ENCODE measurements around the gene ZCCHC7.
"Not testable (repeated sequence)": the region's sequence is repeated elsewhere in the genome, so short reads cannot be mapped to it uniquely, and the experiment has no call there.

The ZCCHC7 gene

DNA sequence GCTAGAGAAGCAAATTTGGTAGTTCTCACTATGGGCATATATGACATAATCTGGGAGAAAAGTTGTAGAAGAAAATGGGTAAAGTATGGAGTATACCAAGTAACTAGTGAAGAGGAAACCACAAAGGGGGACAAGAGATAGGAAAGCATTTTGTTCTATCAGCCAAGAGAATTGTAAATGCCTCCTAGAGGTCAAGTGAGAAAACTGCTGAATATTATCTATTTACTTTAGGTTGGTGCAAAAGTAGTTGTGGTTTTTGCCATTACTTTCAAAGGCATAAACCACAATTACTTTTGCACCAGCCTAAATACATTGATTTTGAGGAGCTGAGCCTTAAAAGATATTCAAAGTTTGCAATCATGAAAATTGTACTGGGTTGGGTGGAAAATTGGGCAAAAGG lies 175.4 kb downstream of the ZCCHC7 start:
- no peak for DNase-seq (ENCODE audit: low read depth)

DNA sequence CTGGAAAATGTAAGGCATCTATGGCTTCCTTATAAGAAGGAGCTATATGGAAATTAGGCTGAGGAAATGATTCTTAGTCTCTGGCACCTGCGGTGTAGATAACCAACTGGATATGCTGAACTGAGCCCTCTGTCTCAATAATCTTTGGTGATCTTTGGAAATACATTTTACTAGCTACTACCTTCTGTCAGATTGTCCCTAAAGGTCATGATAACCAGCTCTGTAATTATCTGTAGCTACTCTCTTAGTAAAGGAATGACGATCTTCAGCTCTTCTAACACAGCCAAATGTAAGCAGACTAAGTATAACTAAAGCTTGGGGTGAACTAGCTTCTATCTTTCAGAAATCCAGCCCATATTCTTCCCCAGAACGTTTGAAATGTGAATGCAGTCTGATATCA lies 177.2 kb downstream of the ZCCHC7 start:
- DNase-seq (ENCODE audit: low read depth) = no peak

DNA sequence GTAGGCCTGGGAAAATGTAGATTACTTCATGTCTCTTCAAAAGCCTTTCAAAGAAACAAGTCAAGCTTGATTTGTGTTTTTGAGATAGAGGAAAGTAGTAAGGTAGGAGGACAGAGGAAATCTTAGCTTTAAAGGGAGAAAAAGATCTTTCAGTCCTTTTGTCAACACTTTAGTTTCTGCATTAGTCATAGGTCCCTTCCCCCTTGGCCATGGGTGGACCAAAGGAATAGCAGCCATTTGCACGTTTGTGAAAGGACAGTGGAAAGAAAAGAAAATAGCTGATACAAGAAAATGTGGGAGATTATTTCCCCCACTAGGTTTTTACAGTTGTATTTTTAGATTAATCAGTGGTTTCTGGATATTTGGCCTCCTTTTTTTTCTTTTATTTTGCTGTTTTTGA lies 180.2 kb downstream of the ZCCHC7 start:
- DNase-seq (ENCODE audit: low read depth) = no peak

DNA sequence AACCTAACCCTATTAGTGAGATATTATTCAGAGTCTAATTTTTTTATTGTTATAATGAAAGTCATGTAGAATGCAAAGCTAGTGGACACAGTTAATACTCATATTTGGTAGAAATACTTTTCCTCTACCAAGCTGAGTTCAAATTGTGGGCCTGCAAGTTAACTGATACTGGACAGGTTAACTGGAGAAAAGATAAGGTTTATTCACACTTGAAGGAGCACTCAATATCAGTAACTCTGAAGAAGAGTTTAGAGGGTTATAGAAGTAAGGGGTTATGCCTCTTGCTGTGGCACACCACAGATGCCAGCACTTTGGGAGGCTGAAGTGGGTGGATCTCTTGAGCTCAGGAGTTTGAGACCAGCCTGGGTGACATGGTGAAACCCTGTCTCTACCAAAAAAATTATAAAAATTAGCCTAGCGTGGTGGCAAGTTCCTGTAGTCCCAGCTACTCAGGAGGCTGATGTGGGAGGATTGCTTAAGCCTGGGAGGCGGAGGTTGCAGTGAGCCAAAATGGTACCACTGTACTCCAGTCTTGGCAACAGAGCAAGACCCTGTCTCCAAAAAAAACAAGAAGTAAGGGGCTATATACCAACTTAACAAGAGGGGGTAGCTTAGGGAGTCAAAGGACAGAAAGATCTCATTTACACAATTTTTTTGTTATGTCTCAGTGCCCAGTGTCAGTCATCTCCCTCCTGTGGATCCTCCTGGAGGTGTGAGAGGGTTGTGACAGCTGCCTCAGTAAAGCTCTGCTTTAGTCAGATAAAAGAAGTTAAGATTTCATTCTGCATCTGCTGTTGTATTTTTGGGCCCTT lies 180.9 kb downstream of the ZCCHC7 start:
- no peak for DNase-seq (ENCODE audit: low read depth)

DNA sequence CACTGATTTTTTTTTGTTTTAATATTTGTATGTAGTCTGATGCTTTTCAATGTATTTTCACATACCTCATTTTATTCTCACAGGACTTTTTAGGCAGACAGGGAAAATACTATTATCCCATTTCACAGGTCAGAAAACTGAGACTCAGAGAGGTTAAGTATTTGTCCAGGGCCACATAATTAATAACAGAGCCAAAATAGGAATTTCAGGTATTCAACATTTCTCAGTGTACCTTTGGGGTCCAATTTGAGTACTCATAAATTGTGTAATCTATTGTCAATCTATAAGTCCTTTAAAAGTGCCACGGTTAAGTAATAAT lies 181.4 kb downstream of the ZCCHC7 start:
- DNase-seq (ENCODE audit: low read depth) = no peak

DNA sequence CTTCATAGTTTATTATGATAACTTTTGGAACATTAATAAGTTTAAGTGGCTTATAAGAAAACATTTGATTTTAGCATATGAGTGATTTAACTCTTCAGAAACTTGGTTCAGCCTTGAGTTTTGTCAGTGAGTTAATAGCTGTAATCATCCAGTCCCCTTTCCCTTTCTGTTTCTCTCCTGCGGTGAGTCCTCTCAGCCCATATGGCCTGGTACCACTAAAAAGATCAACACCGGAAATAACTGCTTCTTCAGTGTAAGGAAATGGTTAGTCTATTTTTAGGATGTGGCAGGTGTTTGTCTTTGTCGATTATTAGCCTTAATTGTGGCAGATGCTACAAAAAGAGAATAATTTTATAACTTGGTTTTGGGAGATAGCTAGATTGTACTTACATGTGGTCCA lies 181.9 kb downstream of the ZCCHC7 start:
- no peak for DNase-seq (ENCODE audit: low read depth)

DNA sequence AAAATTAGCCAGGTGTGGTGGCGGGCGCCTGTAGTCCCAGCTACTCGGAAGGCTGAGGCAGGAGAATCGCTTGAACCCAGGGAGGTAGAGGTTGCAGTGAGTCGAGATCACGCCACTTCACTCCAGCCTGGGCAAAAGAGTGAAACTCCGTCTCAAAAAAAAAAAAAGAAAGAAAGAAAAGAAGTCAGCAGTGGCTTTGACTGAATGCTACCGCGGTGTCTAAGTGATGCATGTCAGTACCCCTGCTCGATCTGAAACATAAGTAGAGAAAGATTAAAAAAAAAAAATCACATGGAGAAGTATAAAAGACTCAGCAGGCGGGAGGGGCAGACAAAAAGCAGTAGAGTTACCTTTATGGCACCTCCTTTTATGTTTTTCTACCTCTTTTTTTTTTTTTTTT lies 182.9 kb downstream of the ZCCHC7 start:
- not testable (repeated sequence) for DNase-seq (ENCODE audit: low read depth)

DNA sequence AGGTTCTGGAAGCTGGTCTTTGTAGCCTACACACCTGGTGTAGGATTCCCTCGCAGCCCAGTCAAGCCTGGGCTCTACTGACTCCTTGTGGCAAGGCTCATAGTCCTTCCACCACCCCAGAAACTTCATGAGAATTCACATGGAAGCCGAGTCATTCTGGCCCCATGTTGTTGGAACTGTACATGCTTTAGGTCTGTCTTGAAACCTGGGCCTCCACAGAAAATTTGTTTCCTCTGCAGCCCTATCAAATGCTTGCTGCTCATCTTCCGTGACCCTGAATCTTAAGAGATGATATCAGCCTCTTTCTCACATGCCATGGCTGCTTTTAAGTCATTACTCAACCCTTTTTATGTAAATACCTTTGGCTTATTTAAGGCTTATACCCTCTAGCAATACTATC lies 188.8 kb downstream of the ZCCHC7 start:
- DNase-seq (ENCODE audit: low read depth) = no peak

DNA sequence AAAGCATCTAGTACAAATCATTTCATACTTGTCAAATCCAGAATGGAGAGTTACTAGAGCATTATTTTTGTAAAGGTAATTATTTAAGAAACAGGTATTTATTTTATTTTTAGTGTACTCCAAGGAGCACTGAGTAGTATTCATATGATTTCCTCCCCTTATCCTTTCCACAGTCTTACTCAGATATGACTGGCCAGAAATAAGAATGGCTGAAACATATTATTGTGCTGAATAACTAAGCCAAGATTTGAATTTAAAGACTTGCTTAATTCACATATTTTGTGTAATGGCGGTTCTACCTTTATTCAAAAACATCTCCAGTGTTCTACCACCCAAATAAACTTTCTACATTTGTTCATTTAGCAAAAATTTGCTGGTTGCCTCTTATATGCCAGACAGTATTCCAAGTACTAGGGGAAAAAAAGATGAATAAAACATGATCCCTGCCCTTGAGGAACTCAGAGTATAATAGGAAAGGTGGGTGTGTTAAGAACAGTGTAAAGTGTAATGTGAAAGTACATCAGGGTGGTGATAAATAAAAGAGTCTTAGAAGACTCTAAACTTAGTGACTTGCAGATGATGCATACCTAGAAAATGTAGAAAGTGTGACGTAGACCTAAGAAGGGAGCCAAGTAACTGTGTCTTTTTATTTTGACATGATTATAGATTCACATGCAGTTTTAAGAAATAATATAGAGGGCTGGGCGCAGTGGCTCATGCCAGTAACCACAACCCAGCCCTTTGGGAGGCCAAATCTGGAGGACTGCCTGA lies 191.7 kb downstream of the ZCCHC7 start:
- no peak for DNase-seq (ENCODE audit: low read depth)

DNA sequence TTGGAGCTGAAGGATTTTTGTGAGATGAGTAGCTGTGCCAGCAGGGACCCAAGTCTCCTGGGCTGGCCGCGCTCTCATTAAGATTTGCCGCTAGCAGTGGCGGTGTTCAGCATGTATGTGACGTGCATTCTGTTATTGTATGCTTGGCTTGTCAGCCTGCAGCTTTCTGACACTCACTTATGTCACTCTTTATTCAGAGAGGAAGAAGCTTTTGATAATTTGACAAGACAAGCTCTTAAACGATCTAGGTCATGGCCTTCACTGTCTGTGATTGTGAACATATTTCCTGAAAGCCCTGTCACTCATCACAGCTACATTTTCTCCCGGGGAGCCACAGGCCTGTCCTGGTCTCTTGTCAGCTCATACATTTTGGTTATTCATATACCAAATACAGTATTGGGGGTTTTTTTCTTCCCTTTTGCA lies 203.9 kb downstream of the ZCCHC7 start:
- no peak for DNase-seq (ENCODE audit: low read depth)

DNA sequence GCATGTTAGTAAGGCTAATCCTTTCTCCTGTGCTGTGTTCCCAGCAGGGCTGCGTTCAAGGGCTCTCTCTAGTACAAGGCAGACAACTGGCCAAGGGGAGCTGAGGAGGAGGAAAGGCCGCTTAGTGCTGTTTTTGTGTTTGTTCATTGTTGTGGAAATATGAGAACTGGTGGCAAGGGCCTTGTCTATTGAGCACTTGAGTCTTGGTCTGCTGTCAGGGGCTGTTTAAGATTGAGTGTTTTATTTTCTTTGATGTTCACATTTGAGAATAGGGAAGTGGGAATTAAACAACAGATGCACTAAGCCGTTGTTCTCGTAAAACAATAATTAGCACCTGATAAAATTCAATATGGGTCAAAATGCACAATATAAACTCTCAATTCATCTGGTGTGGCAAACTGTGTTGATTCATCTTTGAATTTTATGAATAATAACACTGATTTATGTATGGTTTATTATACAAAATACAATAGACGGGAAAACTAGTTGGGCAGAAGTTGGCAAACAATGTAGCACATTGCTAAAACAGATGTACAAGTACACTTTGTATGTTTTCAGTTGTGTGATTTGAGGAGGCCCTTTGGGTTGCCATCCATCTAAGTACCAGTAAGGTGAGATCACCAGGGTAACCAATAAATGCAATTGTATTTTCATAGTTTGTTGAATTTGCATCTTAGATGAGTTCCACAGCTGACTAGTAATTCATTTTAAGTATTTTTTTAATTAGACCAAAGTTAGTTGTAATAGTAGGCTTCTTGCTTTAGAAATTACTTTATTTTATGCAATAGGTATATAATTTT lies 204.5 kb downstream of the ZCCHC7 start:
- DNase-seq (ENCODE audit: low read depth) = no peak

DNA sequence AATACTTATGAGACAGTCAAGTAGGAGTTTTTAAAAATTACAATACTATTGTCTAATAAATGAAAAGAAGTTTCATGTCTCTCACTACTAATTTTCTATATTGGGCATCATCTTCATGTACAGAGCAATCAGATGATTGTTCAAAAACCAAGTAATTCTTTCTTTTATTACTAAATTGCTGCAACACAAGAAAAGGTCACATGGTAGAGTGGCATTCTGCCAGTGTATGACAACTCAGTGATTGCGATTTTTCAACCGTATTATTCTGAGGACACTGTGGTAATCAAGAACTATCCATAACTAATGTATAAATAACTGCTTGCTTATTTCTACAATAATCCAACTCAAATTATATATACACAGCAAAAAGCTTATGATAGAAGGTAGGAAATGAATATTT lies 205.4 kb downstream of the ZCCHC7 start:
- no peak for DNase-seq (ENCODE audit: low read depth)

DNA sequence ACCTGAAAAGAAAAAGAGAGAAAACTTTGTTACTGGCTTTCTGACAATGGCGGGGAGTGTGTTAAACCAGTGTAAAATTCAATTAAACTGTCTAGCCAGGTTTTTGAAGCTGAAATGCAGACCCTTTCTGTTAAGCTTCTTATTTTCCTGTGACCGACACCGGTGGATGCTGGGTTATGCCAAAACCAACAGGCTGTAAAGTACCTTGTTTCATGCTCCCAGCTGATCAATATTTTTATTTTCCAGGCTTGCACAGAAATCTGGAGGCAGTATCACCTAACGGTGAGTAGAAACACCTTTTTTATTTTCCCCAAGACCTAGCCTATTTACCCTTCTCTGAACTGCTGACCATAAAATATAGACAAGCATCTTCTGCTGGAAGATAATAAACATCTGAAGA lies 207.2 kb downstream of the ZCCHC7 start:
- no peak for DNase-seq (ENCODE audit: low read depth)

DNA sequence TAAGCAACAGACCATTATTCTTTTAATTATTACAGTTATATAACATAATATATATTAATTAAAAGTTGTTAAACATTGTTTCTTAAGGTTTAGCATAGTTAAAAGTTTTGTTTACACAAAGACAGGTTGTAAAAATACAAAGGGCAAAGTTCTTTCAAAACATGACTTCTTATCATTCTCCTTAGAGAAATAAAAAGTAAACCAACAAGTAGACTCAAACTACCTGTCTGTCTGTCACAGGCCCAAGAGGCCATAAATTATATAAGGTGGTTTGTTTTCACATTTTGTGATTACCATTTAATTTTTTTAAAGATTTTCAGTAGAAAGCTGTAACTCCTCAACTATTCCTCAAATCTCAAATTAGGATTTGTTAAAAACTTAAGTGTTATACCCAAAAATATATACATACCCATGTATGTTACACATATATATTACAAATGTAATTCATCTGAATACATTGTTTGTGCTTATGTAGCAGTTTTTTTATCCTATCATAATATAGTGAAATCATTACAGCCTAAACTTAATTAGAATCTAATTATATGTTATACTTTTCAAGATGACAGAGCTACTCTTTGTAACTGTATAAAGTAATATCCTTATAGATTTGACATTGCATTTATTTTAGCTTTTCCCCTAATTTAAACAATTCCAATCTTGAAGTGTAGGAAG lies 208.3 kb downstream of the ZCCHC7 start:
- DNase-seq (ENCODE audit: low read depth) = no peak

DNA sequence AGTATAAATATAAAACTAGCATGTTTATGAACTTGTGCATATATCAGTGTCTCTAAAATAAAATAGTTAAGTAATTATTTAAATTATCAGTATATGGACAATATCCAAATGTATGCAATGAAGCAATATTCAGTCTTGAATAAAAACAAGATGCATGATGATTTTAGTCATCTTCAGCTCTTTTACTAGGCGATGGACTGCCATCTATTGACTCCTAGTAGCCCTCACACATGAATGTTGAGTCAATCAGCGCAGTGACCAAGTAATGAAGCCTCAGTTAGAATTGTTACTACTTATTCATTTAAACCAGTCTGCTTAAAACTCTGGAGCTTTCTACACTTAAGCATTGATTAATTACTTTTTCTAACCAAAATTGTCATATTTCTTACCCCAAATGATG lies 209.2 kb downstream of the ZCCHC7 start:
- no peak for DNase-seq (ENCODE audit: low read depth)

DNA sequence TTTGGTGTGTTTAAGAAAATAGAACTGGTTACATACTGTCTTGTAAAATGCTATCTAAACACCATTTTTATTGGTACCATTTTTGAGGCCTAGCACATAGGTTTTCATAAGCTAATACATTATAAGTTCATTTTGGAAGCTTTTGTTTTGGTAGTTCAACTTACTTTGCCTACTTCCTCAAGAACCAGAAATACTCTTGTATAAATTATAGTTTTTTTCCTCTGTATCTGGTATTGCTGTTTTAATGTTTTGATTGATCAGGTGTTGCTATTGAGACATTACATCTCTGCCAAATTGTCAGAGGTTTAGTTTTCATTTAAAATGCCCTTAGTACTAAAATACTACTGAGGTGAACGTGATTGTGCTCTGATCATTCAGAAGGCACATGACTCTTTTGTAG lies 211.5 kb downstream of the ZCCHC7 start:
- no peak for DNase-seq (ENCODE audit: low read depth)

DNA sequence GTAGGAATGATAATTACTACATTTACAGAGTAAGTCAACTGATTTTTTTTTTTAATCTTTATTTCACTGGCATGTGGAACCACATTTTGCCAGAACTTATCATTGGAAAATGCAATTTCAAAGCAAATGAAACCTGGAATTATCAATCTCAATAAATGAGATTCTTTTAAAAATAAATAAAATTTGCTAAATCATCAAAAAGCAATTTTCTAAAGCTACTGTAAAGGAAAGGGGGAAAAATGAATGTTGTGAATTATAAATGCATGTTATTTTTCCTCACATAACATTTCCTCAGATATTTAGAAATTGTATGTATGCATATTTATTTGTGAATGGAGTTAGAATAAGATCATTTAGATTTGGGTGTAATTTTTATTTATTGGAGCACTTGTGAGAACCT lies 212.2 kb downstream of the ZCCHC7 start:
- DNase-seq (ENCODE audit: low read depth) = no peak

DNA sequence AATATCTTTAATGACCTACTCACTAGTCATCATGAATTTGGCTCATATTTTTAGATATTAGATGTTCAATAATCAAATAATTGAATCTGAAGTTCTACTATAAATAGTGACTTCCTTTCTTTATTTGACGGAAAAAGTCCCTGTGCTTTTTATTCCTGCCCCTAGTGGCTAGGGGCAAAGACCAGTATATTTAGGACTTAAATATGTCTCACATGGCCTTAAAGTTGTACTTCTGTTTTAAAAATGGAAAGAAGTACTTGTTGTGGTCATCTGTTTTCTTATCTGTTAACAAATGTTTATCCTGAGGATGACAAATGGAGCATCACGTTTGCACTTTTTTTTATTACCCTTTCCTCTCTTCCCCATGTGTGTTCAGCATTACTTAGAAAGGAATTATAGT lies 212.9 kb downstream of the ZCCHC7 start:
- no peak for DNase-seq (ENCODE audit: low read depth)

DNA sequence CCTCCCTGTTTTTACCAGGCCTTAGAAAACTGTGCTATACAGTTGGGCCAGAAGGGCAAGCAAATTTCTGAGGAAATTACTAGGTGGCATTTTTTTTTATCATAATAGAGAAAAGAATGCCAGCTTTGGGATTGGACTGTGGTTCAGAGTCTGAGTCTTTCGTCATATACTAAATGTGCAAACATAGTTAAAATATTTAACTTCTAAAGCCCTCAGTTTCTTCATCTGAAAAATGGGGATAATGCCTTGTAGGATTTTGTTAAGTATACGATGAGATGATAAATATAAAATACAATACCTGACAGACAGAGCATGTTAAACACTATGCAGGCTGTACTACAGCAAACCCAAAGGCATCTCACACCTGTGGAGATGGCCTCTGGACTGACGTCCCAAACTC lies 214.9 kb downstream of the ZCCHC7 start:
- DNase-seq (ENCODE audit: low read depth) = no peak

DNA sequence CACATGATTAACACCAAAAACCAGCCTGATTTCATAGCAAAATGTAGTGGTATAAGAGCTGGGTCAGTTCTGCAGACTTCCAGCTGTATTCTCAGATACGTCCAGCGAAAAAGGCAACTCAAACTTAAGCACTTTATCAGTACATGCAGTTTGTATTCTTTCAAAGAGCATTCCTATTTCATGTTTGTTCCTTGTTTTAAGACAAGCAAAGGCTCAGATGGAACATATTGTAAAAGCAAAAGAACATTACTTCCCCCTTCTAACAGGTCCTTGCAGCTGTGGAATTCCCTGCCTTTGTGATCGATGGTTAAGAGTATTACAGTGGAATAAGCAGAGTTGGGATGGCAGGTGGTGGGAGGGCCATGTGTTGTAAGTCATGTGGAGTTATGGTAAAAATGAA lies 215.8 kb downstream of the ZCCHC7 start:
- no peak for DNase-seq (ENCODE audit: low read depth)

DNA sequence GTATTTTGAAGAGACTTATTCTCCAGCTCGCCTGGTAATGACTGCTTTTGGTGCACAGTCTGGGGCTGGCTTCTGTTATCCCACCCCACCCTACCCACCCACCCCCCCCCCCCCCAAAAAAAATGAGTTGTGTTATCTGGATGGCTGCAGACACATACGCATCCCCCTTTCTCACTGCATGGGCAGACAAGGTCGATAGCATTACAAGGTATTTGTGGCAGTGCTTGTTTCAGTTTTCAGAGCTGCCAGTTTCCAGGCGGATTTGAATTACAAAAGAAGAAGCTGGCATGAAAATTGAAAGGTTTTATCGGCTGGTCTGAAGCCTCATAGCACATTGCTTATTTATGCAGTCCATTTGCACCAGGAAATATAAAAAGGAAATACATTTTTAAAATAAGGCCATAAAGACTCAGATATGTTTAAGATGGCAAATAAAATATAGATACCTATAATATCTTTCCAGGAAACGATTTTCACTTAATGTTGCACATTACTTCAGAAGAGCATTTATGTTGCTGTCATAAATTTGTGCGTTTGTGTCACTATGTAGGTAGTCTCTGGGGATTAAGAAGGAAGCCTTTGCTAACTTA lies 217.0 kb downstream of the ZCCHC7 start:
- no peak for DNase-seq (ENCODE audit: low read depth)

DNA sequence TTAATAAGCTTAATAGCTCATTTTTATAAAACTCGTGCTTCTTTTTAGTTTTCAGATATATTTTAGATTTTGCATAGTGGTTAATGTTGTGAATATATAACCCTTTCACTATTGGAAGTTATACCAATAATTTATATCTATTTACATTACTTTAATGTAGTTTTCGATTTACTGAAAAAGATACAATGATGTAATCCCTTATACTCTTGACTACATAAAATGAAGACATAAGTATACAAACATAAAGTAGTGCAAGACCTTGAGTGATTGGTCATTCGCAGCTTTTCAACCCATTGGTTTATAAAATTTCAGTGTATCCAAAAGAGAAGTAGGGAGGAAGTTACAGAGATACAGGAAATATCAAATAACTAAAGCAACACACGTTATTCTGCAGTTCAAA lies 217.8 kb downstream of the ZCCHC7 start:
- DNase-seq (ENCODE audit: low read depth) = no peak
